ENCODE data around the gene ARV1. TPM values are rescaled to one million over a fixed set of nuclear protein-coding genes. Genes with fewer than 3 reads are reported as not detected.

Gene ARV1
- total RNA-seq, 1 experiment from 2014 or later, result 8.0 TPM

GRCh38 chr1:231041719-231042261, 62.9 kb downstream of the ARV1 start:
- H3K36me3 Mint-ChIP-seq (ENCODE audit: insufficient read depth in 1 of 3, low read depth in 3 of 3), result no peaks in the 10 kb centered on the region; a peak in 1 of 7 replicates
- peaks cover 7 to 8% of the 10 kb centered on the region in 2 experiments for H3K9me3 Mint-ChIP-seq
- Histone ChIP-seq H4K91ac (ENCODE audit: insufficient read length, low read depth, low read length) (no peak overlapping the region), H3T11ph (ENCODE audit: low read length) (no peak overlapping the region), H3K18ac (ENCODE audit: insufficient read length, low read depth, low read length) (no peak overlapping the region), H3K23ac (ENCODE audit: insufficient read length, low read depth, low read length) (no peak overlapping the region), H4K20me1 (ENCODE audit: control insufficient read depth, insufficient read depth, insufficient read length) (no peaks in the 10 kb centered on the region), H3K79me2 (ENCODE audit: insufficient read depth, low read length) (no peaks in the 10 kb centered on the region), H2AFZ (ENCODE audit: low read length) (no peak overlapping the region), H2AK5ac (ENCODE audit: insufficient read length, low read length) (no peak overlapping the region), H3K23me2 (ENCODE audit: insufficient read length, low read depth, low read length, poor library complexity, severe bottlenecking) (peaks cover 12% of the 10 kb centered on the region), H4K5ac (ENCODE audit: insufficient read length, low read depth, low read length) (no peak overlapping the region), H2BK15ac (ENCODE audit: low read depth, low read length) (no peak overlapping the region), H2BK5ac (ENCODE audit: insufficient read length, low read length) (no peak overlapping the region), H3K9me3 (ENCODE audit: control insufficient read depth, low read depth, low read length) (peaks cover 8% of the 10 kb centered on the region), H3K14ac (ENCODE audit: insufficient read depth, low read length) (no peak overlapping the region; the same call in 1 of the 2 replicates), H3K4me2 (ENCODE audit: insufficient read depth, insufficient read length, low read length) (no peak overlapping the region), H3K4me1 (ENCODE audit: insufficient read depth, low read length) (no peaks in the 10 kb centered on the region), H3K9ac (ENCODE audit: extremely low read depth, insufficient read length, low read length) (no peak overlapping the region), H2BK120ac (ENCODE audit: low read depth, low read length, poor library complexity, severe bottlenecking) (no peak overlapping the region), H3K27ac (ENCODE audit: insufficient read length, low read depth, low read length) (no peak overlapping the region), H3K4ac (ENCODE audit: low read depth, low read length) (no peak overlapping the region), H4K8ac (replicated peaks; ENCODE audit: insufficient read length, low read depth, low read length) (no peak overlapping the region), H2BK12ac (ENCODE audit: insufficient read length, low read depth, low read length) (no peak overlapping the region), H3K27me3 (ENCODE audit: insufficient read depth, low read length) (peaks cover 48% of the 10 kb centered on the region; the same call in 1 of the 2 replicates), H3K56ac (ENCODE audit: insufficient read length, low read depth, low read length) (no peak overlapping the region), H2BK20ac (ENCODE audit: low read depth, low read length, poor library complexity, severe bottlenecking) (no peak overlapping the region), H3K79me1 (ENCODE audit: insufficient read depth, low read depth, low read length, poor library complexity, severe bottlenecking) (no peaks in the 10 kb centered on the region)
- no peak for DNase-seq
- peaks cover 96% of the 10 kb centered on the region for H3K27me3 Mint-ChIP-seq (ENCODE audit: low read depth)
- H3K4me3 Mint-ChIP-seq, result no peak overlapping the region
- WGBS (ENCODE audit: extremely low coverage, insufficient read length, low lambda C conversion rate), result no CpG with 5 or more reads among the region's 9 CpGs
- TF ChIP-seq, protein P1, sequence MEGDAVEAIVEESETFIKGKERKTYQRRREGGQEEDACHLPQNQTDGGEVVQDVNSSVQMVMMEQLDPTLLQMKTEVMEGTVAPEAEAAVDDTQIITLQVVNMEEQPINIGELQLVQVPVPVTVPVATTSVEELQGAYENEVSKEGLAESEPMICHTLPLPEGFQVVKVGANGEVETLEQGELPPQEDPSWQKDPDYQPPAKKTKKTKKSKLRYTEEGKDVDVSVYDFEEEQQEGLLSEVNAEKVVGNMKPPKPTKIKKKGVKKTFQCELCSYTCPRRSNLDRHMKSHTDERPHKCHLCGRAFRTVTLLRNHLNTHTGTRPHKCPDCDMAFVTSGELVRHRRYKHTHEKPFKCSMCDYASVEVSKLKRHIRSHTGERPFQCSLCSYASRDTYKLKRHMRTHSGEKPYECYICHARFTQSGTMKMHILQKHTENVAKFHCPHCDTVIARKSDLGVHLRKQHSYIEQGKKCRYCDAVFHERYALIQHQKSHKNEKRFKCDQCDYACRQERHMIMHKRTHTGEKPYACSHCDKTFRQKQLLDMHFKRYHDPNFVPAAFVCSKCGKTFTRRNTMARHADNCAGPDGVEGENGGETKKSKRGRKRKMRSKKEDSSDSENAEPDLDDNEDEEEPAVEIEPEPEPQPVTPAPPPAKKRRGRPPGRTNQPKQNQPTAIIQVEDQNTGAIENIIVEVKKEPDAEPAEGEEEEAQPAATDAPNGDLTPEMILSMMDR (conservative IDR thresholded peaks at IDR 0.05), result no peak
- H3K4me1 Mint-ChIP-seq, result peaks cover 10 to 13% of the 10 kb centered on the region in 2 experiments
- H3K27ac Mint-ChIP-seq, result no peak overlapping the region
